GM19023 (cell line): ENCODE measurements around the gene KRTAP5-4.
"Not testable (repeated sequence)": the region's sequence is repeated elsewhere in the genome, so short reads cannot be mapped to it uniquely, and the experiment has no call there.

Experiments used
- ATAC-seq: cut with Tn5 transposase; IDR thresholded peaks from one replicate; pipeline ENCODE4 v1.9.1; 2021; ENCODE audit warnings: mild to moderate bottlenecking, moderate library complexity; ENCODE audit not compliant: unreplicated experiment

KRTAP5-4 gene

GRCh38 chr11:1639102-1639620 is 17.2 kb upstream of the KRTAP5-4 start:
- ATAC-seq = no peak

- no peak for ATAC-seq
Measured at GRCh38 chr11:1638344-1638743, 16.4 kb upstream of the KRTAP5-4 start.

- ATAC-seq = no peak
Measured at GRCh38 chr11:1637628-1638027, 15.7 kb upstream of the KRTAP5-4 start.

GRCh38 chr11:1636291-1636950 is 14.5 kb upstream of the KRTAP5-4 start:
- no peak for ATAC-seq

GRCh38 chr11:1633864-1634263 is 11.9 kb upstream of the KRTAP5-4 start:
- no peak for ATAC-seq

- ATAC-seq = no peak
Measured at GRCh38 chr11:1632053-1632714, 10.2 kb upstream of the KRTAP5-4 start.

- no peak for ATAC-seq
Measured at GRCh38 chr11:1631066-1631568, 9.2 kb upstream of the KRTAP5-4 start.

- no peak for ATAC-seq
Measured at GRCh38 chr11:1630271-1630670, 8.3 kb upstream of the KRTAP5-4 start.

GRCh38 chr11:1629326-1630185 is 7.6 kb upstream of the KRTAP5-4 start, which contains the start of gene KRTAP5-5:
TSS of gene KRTAP5-5 (plus strand) at chr11:1629775. CDS start at chr11:1629841, 66 bp downstream.
- no peak for ATAC-seq

GRCh38 chr11:1628506-1629325 is 6.8 kb upstream of the KRTAP5-4 start:
- ATAC-seq = no peak

- no peak for ATAC-seq
Measured at GRCh38 chr11:1625541-1625940, 3.6 kb upstream of the KRTAP5-4 start.

GRCh38 chr11:1624621-1625020 is 2.7 kb upstream of the KRTAP5-4 start:
- ATAC-seq = no peak

GRCh38 chr11:1623716-1624115 is 1.8 kb upstream of the KRTAP5-4 start:
- no peak for ATAC-seq

GRCh38 chr11:1619449-1619848 is 2.5 kb downstream of the KRTAP5-4 start:
- ATAC-seq = no peak

- no peak for ATAC-seq
Measured at GRCh38 chr11:1618231-1618630, 3.7 kb downstream of the KRTAP5-4 start.

- ATAC-seq = no peak
Measured at GRCh38 chr11:1608363-1608762, 13.6 kb downstream of the KRTAP5-4 start, which contains the start of gene KRTAP5-3. TSS of gene KRTAP5-3 (minus strand) at chr11:1608463. CDS start at chr11:1608385, 78 bp downstream.

- ATAC-seq = not testable (repeated sequence)
Measured at GRCh38 chr11:1607901-1608300, 14.0 kb downstream of the KRTAP5-4 start.

- ATAC-seq = not testable (repeated sequence)
Measured at GRCh38 chr11:1607156-1607845, 14.6 kb downstream of the KRTAP5-4 start.

GRCh38 chr11:1605923-1606322 is 16.0 kb downstream of the KRTAP5-4 start:
- ATAC-seq = not testable (repeated sequence)

GRCh38 chr11:1604711-1605110 is 17.2 kb downstream of the KRTAP5-4 start:
- no peak for ATAC-seq
